Heart left ventricle (tissue), 13 donors: Measurements from ENCODE around the gene OGT.

Experiments
- POLR2A ChIP-seq, 2 donors: fragments of 450-650 bp; IDR thresholded peaks; one replicate each; pipeline ENCODE4 v1.6.1; 2017; ENCODE audit warnings: antibody characterized with exemption in 2 of 2, mild to moderate bottlenecking in 2 of 2, moderate library complexity in 2 of 2
- TF ChIP-seq, protein P1 (sequence below), 12 donors: fragments of 200-600 bp; sonication (generic) in 4 of 12; IDR thresholded peaks; one replicate each; pipeline versions ENCODE4 v1.5.0 to v1.8.0; 2018 to 2022; ENCODE audit warnings: antibody characterized with exemption in 12 of 12, mild to moderate bottlenecking in 5 of 12
- donor health status: ischemic (EF 13 %, LVEDD 7.1; RV severe dilation, severe dysfunction).
- donor health status: DM: no; HTN: yes; CAD: no.
- donor health status: DM: no; HTN: no; CAD: no.
- donor health status: ischemic (EF 25% LVEDD 6.9; RV normal size, moderate dysfunction).
- donor health status: ischemic (EF 25% LVEDD 5.7; RV mildly dilated, moderate dysfunction).
- donor health status: ischemic (EF 35%, LVEDD 5.7; RV mildly dilated, moderate dysfunction).
- donor health status: nonischemic (EF 11% LVEDD 7.7; RV severe dilation, severe dysfunction).
- donor health status: DM: yes; HTN: yes; CAD: no.
- donor health status: PGD.
- donor health status: ischemic (EF 29% LVEDD 5.4; RV normal size, mild dysfunction).
- donor health status: nonischemic (EF 23%, LVEDD 6.1; RV moderate dilation, normal function).

DNA sequence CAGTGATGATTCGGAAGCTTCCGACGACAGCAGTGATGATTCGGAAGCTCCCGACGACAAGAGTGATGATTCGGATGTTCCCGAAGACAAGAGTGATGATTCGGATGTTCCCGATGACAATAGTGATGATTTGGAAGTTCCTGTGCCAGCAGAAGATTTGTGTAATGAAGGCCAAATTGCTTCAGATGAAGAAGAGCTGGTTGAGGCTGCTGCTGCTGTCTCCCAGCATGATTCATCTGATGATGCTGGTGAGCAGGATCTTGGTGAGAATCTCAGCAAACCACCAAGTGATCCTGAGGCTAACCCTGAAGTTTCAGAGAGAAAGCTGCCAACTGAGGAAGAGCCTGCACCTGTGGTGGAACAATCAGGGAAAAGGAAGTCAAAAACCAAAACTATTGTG, 71.2 kb downstream of the OGT start:
- TF ChIP-seq, protein P1, sequence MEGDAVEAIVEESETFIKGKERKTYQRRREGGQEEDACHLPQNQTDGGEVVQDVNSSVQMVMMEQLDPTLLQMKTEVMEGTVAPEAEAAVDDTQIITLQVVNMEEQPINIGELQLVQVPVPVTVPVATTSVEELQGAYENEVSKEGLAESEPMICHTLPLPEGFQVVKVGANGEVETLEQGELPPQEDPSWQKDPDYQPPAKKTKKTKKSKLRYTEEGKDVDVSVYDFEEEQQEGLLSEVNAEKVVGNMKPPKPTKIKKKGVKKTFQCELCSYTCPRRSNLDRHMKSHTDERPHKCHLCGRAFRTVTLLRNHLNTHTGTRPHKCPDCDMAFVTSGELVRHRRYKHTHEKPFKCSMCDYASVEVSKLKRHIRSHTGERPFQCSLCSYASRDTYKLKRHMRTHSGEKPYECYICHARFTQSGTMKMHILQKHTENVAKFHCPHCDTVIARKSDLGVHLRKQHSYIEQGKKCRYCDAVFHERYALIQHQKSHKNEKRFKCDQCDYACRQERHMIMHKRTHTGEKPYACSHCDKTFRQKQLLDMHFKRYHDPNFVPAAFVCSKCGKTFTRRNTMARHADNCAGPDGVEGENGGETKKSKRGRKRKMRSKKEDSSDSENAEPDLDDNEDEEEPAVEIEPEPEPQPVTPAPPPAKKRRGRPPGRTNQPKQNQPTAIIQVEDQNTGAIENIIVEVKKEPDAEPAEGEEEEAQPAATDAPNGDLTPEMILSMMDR (IDR thresholded peaks at IDR 0.05): no peak
- no peak for TF ChIP-seq POLR2A (IDR thresholded peaks at IDR 0.05)
